K562 (cell line): ENCODE data around the gene KRT35. TPM values are rescaled to one million over a fixed set of nuclear protein-coding genes. Genes with fewer than 3 reads are reported as not detected.

Source experiments
- ATAC-seq: fragments of 200-7000 bp; cut with Tn5 transposase; 3 replicates; pipeline ENCODE4 v1.9.1; 2020; ENCODE audit warnings: moderate library complexity
- BruUV-seq: library from RNA; stranded (reverse); fragments of 400-500 nt; replicated peaks from 2 replicates; lab custom pipeline; 2021; lab: Mats Ljungman, UMichigan
- CTCF ChIA-PET: fragments of 300-600 bp; formaldehyde crosslinking; extraction: SDS; loops from one replicate; lab custom pipeline; 2021; ENCODE audit warnings: low intra/inter-chr PET ratio; lab: Yijun Ruan, JAX
- POLR2A ChIA-PET: fragments of 300-600, 350-650 bp; sonication (Branson Sonifier 250); formaldehyde crosslinking; extraction: SDS; loops from one replicate; lab custom pipeline; 2021; ENCODE audit warnings: antibody characterized with exemption, inconsistent platforms; lab: Yijun Ruan, JAX
- DNase-seq, 4 experiments: peaks; one replicate each; pipeline versions ENCODE4 v3.0.0 to v3.0.0-alpha.2; 2011 to 2018; ENCODE audit warnings: low spot score in 3 of 4, mixed read lengths in 3 of 4; ENCODE audit errors: extremely low read depth in 1 of 4
- FAIRE-seq: peaks from 2 replicates; lab custom pipeline; 2011; peaks lifted over from hg19 to GRCh38; lab: Jason Lieb, UNC
- H2AFZ ChIP-seq: 2 replicates; pipeline ENCODE4 v1.6.0; 2011; ENCODE audit warnings: low read depth, low read length, control low read depth, inconsistent platforms
- H3K27ac ChIP-seq: fragments of 200-600 bp; 3 replicates; pipeline ENCODE4 v1.8.0; 2011; ENCODE audit warnings: low read depth, mild to moderate bottlenecking, control low read depth, inconsistent platforms, low read length, moderate library complexity, mixed read lengths; ENCODE audit errors: extremely low read depth
- H3K27me3 ChIP-seq, 2 experiments: fragments of 300-600 bp in 1 of 2; 2 replicates in 1 of 2; 3 replicates in 1 of 2; pipeline versions ENCODE4 v1.6.0 to v1.8.0; 2011; ENCODE audit warnings: inconsistent platforms in 2 of 2, low read length in 2 of 2, mild to moderate bottlenecking in 1 of 2, mixed read lengths in 1 of 2, moderate library complexity in 1 of 2; ENCODE audit not compliant: control insufficient read depth in 2 of 2, insufficient read depth in 2 of 2
- H3K36me3 ChIP-seq: fragments of 300-600 bp; 3 replicates; pipeline ENCODE4 v1.8.0; 2011; ENCODE audit warnings: mild to moderate bottlenecking, low read length, inconsistent platforms; ENCODE audit not compliant: control insufficient read depth, insufficient read depth
- H3K4me1 ChIP-seq, 2 experiments: fragments of 200-600 bp in 1 of 2; replicated peaks in 1 of 2; 2 replicates in 1 of 2; 3 replicates in 1 of 2; pipeline versions ENCODE4 v1.5.1 to v1.8.0; 2011; ENCODE audit warnings: inconsistent platforms in 2 of 2, low read length in 2 of 2, mild to moderate bottlenecking in 1 of 2, mixed read lengths in 1 of 2, moderate library complexity in 1 of 2; ENCODE audit not compliant: control insufficient read depth in 2 of 2, insufficient read depth in 2 of 2
- H3K4me2 ChIP-seq: 2 replicates; pipeline ENCODE4 v1.6.1; 2011; ENCODE audit warnings: low read length, control low read depth, inconsistent platforms, mixed read lengths; ENCODE audit not compliant: insufficient read depth
- H3K4me3 ChIP-seq: fragments of 200-600 bp; sonication (generic), shearing (Covaris generic); 2 replicates; pipeline ENCODE4 v1.5.1; 2016; ENCODE audit warnings: control low read depth, inconsistent platforms
- H3K79me2 ChIP-seq: fragments of 200-600 bp; 3 replicates; pipeline ENCODE4 v1.8.0; 2011; ENCODE audit warnings: low read length, inconsistent platforms; ENCODE audit not compliant: control insufficient read depth, insufficient read depth
- H3K9ac ChIP-seq, 2 experiments: 2 replicates each; pipeline versions ENCODE4 v1.6.0 to v1.6.1; 2011; ENCODE audit warnings: low read depth in 2 of 2, low read length in 2 of 2, control low read depth in 1 of 2, inconsistent platforms in 1 of 2, mild to moderate bottlenecking in 1 of 2, mixed read lengths in 1 of 2; ENCODE audit not compliant: insufficient read depth in 1 of 2
- H3K9me1 ChIP-seq: one replicate; pipeline ENCODE4 v1.6.0; 2011; ENCODE audit warnings: inconsistent platforms, mild to moderate bottlenecking, low read length, moderate library complexity; ENCODE audit not compliant: control insufficient read depth, insufficient read depth
- H3K9me3 ChIP-seq: replicated peaks from 2 replicates; pipeline ENCODE4 v1.5.1; 2011; ENCODE audit warnings: low read depth, low read length, inconsistent platforms; ENCODE audit not compliant: control insufficient read depth, insufficient read depth
- H4K20me1 ChIP-seq: replicated peaks from 2 replicates; pipeline ENCODE4 v1.6.1; 2011; ENCODE audit warnings: low read length, inconsistent platforms, mixed read lengths; ENCODE audit not compliant: control insufficient read depth, insufficient read depth
- GABPA ChIP-seq: fragments of 200-800 bp; sonication (Bioruptor generic); conservative IDR thresholded peaks from 2 replicates; pipeline ENCODE4 v1.6.1; 2016; ENCODE audit warnings: low read depth, missing genetic modification characterization, missing compliant biosample characterization
- HDAC6 ChIP-seq: IDR thresholded peaks from 2 replicates; pipeline ENCODE4 v1.6.1; 2012; ENCODE audit warnings: low read depth, mild to moderate bottlenecking, control low read depth, inconsistent platforms, low read length, moderate library complexity
- MLLT1 ChIP-seq, 2 experiments: fragments of 450-650 bp; IDR thresholded peaks; 2 replicates each; pipeline ENCODE4 v1.6.1; 2016
- NFATC3 ChIP-seq: fragments of 450-650 bp; IDR thresholded peaks from 2 replicates; pipeline ENCODE4 v1.6.1; 2017; ENCODE audit warnings: mild to moderate bottlenecking
- PHF20 ChIP-seq: fragments of 450-650 bp; IDR thresholded peaks from 2 replicates; pipeline ENCODE4 v1.6.1; 2018; ENCODE audit not compliant: partially characterized antibody
- PTBP1 ChIP-seq: fragments of 200-400 bp; formaldehyde crosslinking; IDR thresholded peaks from 2 replicates; pipeline ENCODE4 v1.6.1; 2017; ENCODE audit warnings: low read depth, low read length
- SLC30A9 ChIP-seq: fragments of 250-450 bp; sonication (Bioruptor Pico); IDR thresholded peaks from 2 replicates; pipeline ENCODE4 v1.8.0; 2022; ENCODE audit warnings: mild to moderate bottlenecking, moderate library complexity
- SRSF3 ChIP-seq: fragments of 200-400 bp; formaldehyde crosslinking; IDR thresholded peaks from 2 replicates; pipeline ENCODE4 v1.6.1; 2016; ENCODE audit warnings: mild to moderate bottlenecking, low read length, moderate library complexity; ENCODE audit not compliant: insufficient read depth
- TCF7L2 ChIP-seq: fragments of 150-350 bp; IDR thresholded peaks from 2 replicates; pipeline ENCODE4 v1.6.1; 2016; ENCODE audit warnings: low read depth, mild to moderate bottlenecking, low read length, moderate library complexity
- THRB ChIP-seq: fragments of 450-650 bp; formaldehyde crosslinking; conservative IDR thresholded peaks from 2 replicates; pipeline ENCODE4 v1.4.0; 2022; ENCODE audit warnings: mild to moderate bottlenecking, missing genetic modification characterization
- WHSC1 ChIP-seq: IDR thresholded peaks from one replicate; pipeline ENCODE4 v1.6.1; 2012; ENCODE audit warnings: low read length, control low read depth, inconsistent platforms
- ZBTB12 ChIP-seq: fragments of 250-450 bp; sonication (Bioruptor Pico); IDR thresholded peaks from 2 replicates; pipeline ENCODE4 v1.4.0; 2020
- ZNF324 ChIP-seq: fragments of 250-450 bp; sonication (Bioruptor Pico); IDR thresholded peaks from 2 replicates; pipeline ENCODE4 v1.4.0; 2020; ENCODE audit warnings: mild to moderate bottlenecking
- WGBS: fragments of 100-300 bp; shearing (Covaris generic); methylation state at CpG from one replicate; pipeline ENCODE4 v1.1.6; 2016; ENCODE audit warnings: low coverage, mixed read lengths; ENCODE audit not compliant: insufficient coverage; ENCODE audit errors: missing lambda C conversion rate; 5-methylcytosine and 5-hydroxymethylcytosine counted together
- in situ Hi-C: fragments of 300-500 bp; cut with MboI; formaldehyde crosslinking; loops from 4 replicates; pipeline ENCODE4 v1.15.0; 2018; ENCODE audit warnings: inconsistent platforms, mixed read lengths
- intact Hi-C: fragments of 100-400 bp; cut with micrococcal nuclease; formaldehyde crosslinking; loops from 2 replicates; pipeline ENCODE4 v1.14.2; 2022
- polyA plus RNA-seq, 8 experiments: library from polyadenylated mRNA; depleted of rRNA in 4 of 8; stranded (reverse) in 5 of 8; unstranded in 3 of 8; fragments of >200 nt; fragmentation: Nextera tagmentation in 2 of 8; fragmentation: Illumina TruSeq in 1 of 8; extraction: Ambion mirVana in 2 of 8; extraction: Trizol in 1 of 8; gene quantifications; 2 replicates each; pipeline versions ENCODE4 v1.2.1 to v1.2.3, GENCODE V29; 2011 to 2014; ENCODE audit warnings: inconsistent platforms in 1 of 8, missing spikeins in 1 of 8
- total RNA-seq, 7 experiments: library from RNA; depleted of rRNA in 6 of 7; stranded (reverse); fragments of >200 nt in 6 of 7; fragmentation: Illumina TruSeq in 2 of 7; extraction: Trizol in 2 of 7; gene quantifications; 2 replicates each; pipeline versions ENCODE4 v1.2.1 to v1.2.3, GENCODE V29; 2011 to 2021; ENCODE audit warnings: low replicate concordance in 1 of 7

The KRT35 gene
- total and polyA plus RNA-seq, 9 of the 15 experiments (the other 6 are each of a cell fraction or from before 2014, with no cell fraction given): not detected

GRCh38 chr17:41429667-41430066 is 51.3 kb downstream of the KRT35 start:
- POLR2A ChIA-PET: interaction anchor here (0.6 kb wide), 1 partner anchor 1779 kb away, joined by 3 read pairs; no protein-coding TSS in a partner anchor
- intact Hi-C loops (no loop called here), in situ Hi-C loops (no loop called here)
- H3K79me2 ChIP-seq: no peaks in the 10 kb centered on the region
- no peak overlapping the region for H3K9ac ChIP-seq
- H3K4me2 ChIP-seq: no peak overlapping the region
- DNase-seq (no peak), FAIRE-seq (no peak), ATAC-seq (no peak)
- CTCF ChIA-PET: no interaction called here
- no peak overlapping the region for H3K4me3 ChIP-seq
- no TSS peak for BruUV-seq
- H4K20me1 ChIP-seq: no peaks in the 10 kb centered on the region
- no peaks in the 10 kb centered on the region for H3K4me1 ChIP-seq
- H3K9me1 ChIP-seq: no peaks in the 10 kb centered on the region
- H3K36me3 ChIP-seq: no peaks in the 10 kb centered on the region
- WGBS: 0% methylated on average over 7 of the region's 7 CpGs
- H2AFZ ChIP-seq: no peak overlapping the region
- no peak overlapping the region for H3K27ac ChIP-seq
- H3K9me3 ChIP-seq: no peaks in the 10 kb centered on the region
- H3K27me3 ChIP-seq: peaks cover 8 to 18% of the 10 kb centered on the region in 2 experiments; a peak in 4 of 5 replicates
- TF ChIP-seq PHF20 (no peak), SRSF3 (no peak), TCF7L2 (no peak), THRB (no peak), SLC30A9 (CRISPR knock-in tag) (no peak), ZNF324 (CRISPR knock-in tag) (no peak), PTBP1 (no peak), NFATC3 (no peak), ZBTB12 (CRISPR knock-in tag) (no peak), HDAC6 (no peak), GABPA (tag) (no peak), WHSC1 (no peak), MLLT1 (IDR thresholded peaks at IDR 0.05) (no peak)
